Parathyroid adenoma (tissue), 2 donors: Measurements from ENCODE around the gene DPYD.

Source experiments
- H2AFZ ChIP-seq: fragments of 300-600 bp; sonication (generic); one replicate; pipeline ENCODE4 v1.7.0; 2017; ENCODE audit warnings: antibody characterized with exemption, mild to moderate bottlenecking
- H3K27ac ChIP-seq: fragments of 300-600 bp; sonication (generic); one replicate; pipeline ENCODE4 v1.7.0; 2017
- H3K27me3 ChIP-seq: fragments of 300-600 bp; sonication (generic); one replicate; pipeline ENCODE4 v1.7.0; 2017; ENCODE audit warnings: low read length; ENCODE audit not compliant: control insufficient read depth, insufficient read depth
- H3K36me3 ChIP-seq: fragments of 300-600 bp; sonication (generic); one replicate; pipeline ENCODE4 v1.7.0; 2017; ENCODE audit warnings: low read length; ENCODE audit not compliant: control insufficient read depth, insufficient read depth
- H3K4me1 ChIP-seq: fragments of 300-600 bp; sonication (generic); one replicate; pipeline ENCODE4 v1.7.0; 2017; ENCODE audit warnings: control low read depth
- H3K4me2 ChIP-seq: fragments of 300-600 bp; sonication (generic); one replicate; pipeline ENCODE4 v1.7.0; 2017; ENCODE audit warnings: low read length
- H3K4me3 ChIP-seq: fragments of 300-600 bp; sonication (generic); one replicate; pipeline ENCODE4 v1.7.0; 2017; ENCODE audit warnings: low read depth, low read length
- H3K79me2 ChIP-seq: fragments of 300-600 bp; sonication (generic); one replicate; pipeline ENCODE4 v1.7.0; 2017; ENCODE audit warnings: control low read depth
- H3K9ac ChIP-seq: fragments of 300-600 bp; sonication (generic); one replicate; pipeline ENCODE4 v1.7.0; 2017; ENCODE audit warnings: mild to moderate bottlenecking
- H3K9me3 ChIP-seq: fragments of 300-600 bp; sonication (generic); one replicate; pipeline ENCODE4 v1.7.0; 2017; ENCODE audit warnings: low read length; ENCODE audit not compliant: control insufficient read depth
- CTCF ChIP-seq: fragments of 300-600 bp; sonication (generic); IDR thresholded peaks from one replicate; pipeline ENCODE4 v1.7.0; 2017; ENCODE audit warnings: antibody characterized with exemption, mild to moderate bottlenecking
- donor health status: primary hyperparathyroidism.

The DPYD gene

GRCh38 chr1:97883823-97884222 is 37.0 kb downstream of the DPYD start:
- no peak overlapping the region for H3K9ac ChIP-seq
- no peaks in the 10 kb centered on the region for H3K36me3 ChIP-seq
- H3K27ac ChIP-seq: no peak overlapping the region
- no peak overlapping the region for H3K4me3 ChIP-seq
- no peak overlapping the region for H3K4me2 ChIP-seq
- H3K4me1 ChIP-seq: no peaks in the 10 kb centered on the region
- no peak overlapping the region for H2AFZ ChIP-seq
- no peaks in the 10 kb centered on the region for H3K9me3 ChIP-seq
- no peaks in the 10 kb centered on the region for H3K27me3 ChIP-seq
- no peak for TF ChIP-seq CTCF
- no peaks in the 10 kb centered on the region for H3K79me2 ChIP-seq

DNA sequence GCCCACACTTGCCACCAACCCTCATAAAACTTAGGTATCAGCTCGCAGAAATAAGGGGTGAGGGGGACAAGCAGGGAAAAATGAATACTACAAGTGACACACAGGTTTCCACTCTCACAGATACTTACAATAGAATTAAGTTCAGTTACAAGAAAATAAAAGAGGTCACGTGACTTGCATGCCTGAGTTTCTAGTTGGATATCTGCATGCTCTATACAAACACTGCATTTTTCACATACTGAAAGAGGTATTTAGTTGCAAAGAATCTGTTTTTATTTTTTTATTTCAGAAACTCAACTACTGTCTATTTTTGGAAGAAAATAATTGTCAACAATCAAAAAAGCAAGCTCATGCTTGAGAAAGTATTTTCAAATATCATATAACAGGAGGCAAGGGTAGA is 43.5 kb downstream of the DPYD start:
- H3K36me3 ChIP-seq: no peaks in the 10 kb centered on the region
- H3K4me2 ChIP-seq: no peak overlapping the region
- TF ChIP-seq CTCF: no peak
- H2AFZ ChIP-seq: no peak overlapping the region
- no peaks in the 10 kb centered on the region for H3K27me3 ChIP-seq
- H3K4me1 ChIP-seq: no peaks in the 10 kb centered on the region
- no peaks in the 10 kb centered on the region for H3K79me2 ChIP-seq
- no peaks in the 10 kb centered on the region for H3K9me3 ChIP-seq
- H3K4me3 ChIP-seq: no peak overlapping the region
- no peak overlapping the region for H3K27ac ChIP-seq
- H3K9ac ChIP-seq: no peak overlapping the region

DNA sequence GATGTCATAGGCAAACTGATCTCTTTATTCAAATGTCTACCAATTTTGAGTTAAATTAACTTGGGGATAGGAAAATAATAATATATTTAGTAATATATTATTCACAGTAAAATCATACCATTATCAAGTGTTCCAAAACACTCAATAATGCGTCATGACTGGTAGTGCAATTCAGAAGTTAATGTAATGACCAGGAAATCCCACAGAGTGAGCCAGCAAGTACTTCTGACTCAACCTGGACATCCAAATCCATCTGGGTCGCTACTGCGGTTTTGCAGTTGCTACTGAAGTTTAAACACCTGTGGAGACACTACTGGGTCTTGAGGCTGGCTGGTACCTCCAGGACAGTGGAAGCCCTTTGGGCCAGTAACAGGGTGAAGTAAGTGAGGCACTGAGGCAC is 44.8 kb downstream of the DPYD start:
- no peak for TF ChIP-seq CTCF
- no peak overlapping the region for H3K9ac ChIP-seq
- H3K27me3 ChIP-seq: no peaks in the 10 kb centered on the region
- no peaks in the 10 kb centered on the region for H3K36me3 ChIP-seq
- H3K27ac ChIP-seq: no peak overlapping the region
- no peaks in the 10 kb centered on the region for H3K4me1 ChIP-seq
- H3K4me2 ChIP-seq: no peak overlapping the region
- H3K9me3 ChIP-seq: no peaks in the 10 kb centered on the region
- H3K79me2 ChIP-seq: no peaks in the 10 kb centered on the region
- no peak overlapping the region for H2AFZ ChIP-seq
- H3K4me3 ChIP-seq: no peak overlapping the region

- TF ChIP-seq CTCF: no peak
- Histone ChIP-seq H3K79me2 (no peaks in the 10 kb centered on the region), H3K27me3 (no peaks in the 10 kb centered on the region), H3K9ac (no peak overlapping the region), H3K27ac (no peak overlapping the region), H3K4me3 (no peak overlapping the region), H3K36me3 (no peaks in the 10 kb centered on the region), H2AFZ (no peak overlapping the region), H3K9me3 (no peaks in the 10 kb centered on the region), H3K4me1 (no peaks in the 10 kb centered on the region), H3K4me2 (no peak overlapping the region)
Observed at GRCh38 chr1:97870589-97870988, 50.2 kb downstream of the DPYD start.

DNA sequence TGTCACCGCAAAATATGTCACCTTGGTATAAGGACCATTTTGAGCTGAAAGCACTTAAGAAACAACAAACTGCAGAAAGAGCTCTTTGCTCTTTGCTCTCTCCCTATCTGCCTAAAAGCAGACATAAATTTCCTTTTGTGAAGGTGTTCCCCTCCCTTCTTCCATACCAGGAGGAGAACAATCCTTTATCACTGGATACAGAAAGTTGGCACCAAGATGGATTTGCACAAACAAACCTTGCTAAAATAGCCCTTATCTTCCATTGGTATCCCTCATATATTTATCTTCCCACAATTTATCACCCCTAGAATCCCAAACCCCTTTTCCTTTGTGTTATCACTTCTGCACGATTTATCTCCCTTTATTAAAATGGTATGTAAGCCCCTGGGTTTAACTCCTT is 51.4 kb downstream of the DPYD start:
- no peaks in the 10 kb centered on the region for H3K4me1 ChIP-seq
- H3K36me3 ChIP-seq: no peaks in the 10 kb centered on the region
- no peaks in the 10 kb centered on the region for H3K27me3 ChIP-seq
- H3K9ac ChIP-seq: no peak overlapping the region
- H3K79me2 ChIP-seq: no peaks in the 10 kb centered on the region
- H3K27ac ChIP-seq: no peak overlapping the region
- TF ChIP-seq CTCF: no peak
- H3K4me3 ChIP-seq: no peak overlapping the region
- H3K9me3 ChIP-seq: no peaks in the 10 kb centered on the region
- H2AFZ ChIP-seq: no peak overlapping the region
- H3K4me2 ChIP-seq: no peak overlapping the region
